GM12878 (cell line): ENCODE results near the gene SARS2.

Experiments
- CREB1 ChIP-seq: IDR thresholded peaks from 2 replicates; pipeline ENCODE4 v1.6.1; 2012; ENCODE audit warnings: low read depth, mild to moderate bottlenecking, inconsistent platforms
- CTCF ChIP-seq, 3 experiments: IDR thresholded peaks in 2 of 3; conservative IDR thresholded peaks in 1 of 3; 2 replicates each; pipeline ENCODE4 v1.5.1; 2011; ENCODE audit warnings: low read depth in 3 of 3, low read length in 3 of 3, mild to moderate bottlenecking in 3 of 3, control low read depth in 2 of 3, moderate library complexity in 2 of 3, inconsistent platforms in 1 of 3, mixed read lengths in 1 of 3; ENCODE audit not compliant: control insufficient read depth in 2 of 3, insufficient read depth in 1 of 3; ENCODE audit errors: extremely low read depth in 1 of 3
- HDAC6 ChIP-seq: fragments of 200-600 bp; sonication (generic); IDR thresholded peaks from one replicate; pipeline ENCODE4 v1.8.0; 2017; ENCODE audit warnings: antibody characterized with exemption; ENCODE audit not compliant: unreplicated experiment
- JUND ChIP-seq: IDR thresholded peaks from 2 replicates; pipeline ENCODE4 v1.6.1; 2012; ENCODE audit warnings: low read depth, mild to moderate bottlenecking, low read length, improper control_type of control experiment, moderate library complexity
- POLR2A ChIP-seq: IDR thresholded peaks from 2 replicates; pipeline ENCODE4 v1.6.1; 2011; ENCODE audit warnings: low read depth, mild to moderate bottlenecking, low read length
- RAD21 ChIP-seq: IDR thresholded peaks from 2 replicates; pipeline ENCODE4 v1.6.1; 2011; ENCODE audit warnings: mild to moderate bottlenecking, low read depth, low read length, moderate library complexity; ENCODE audit not compliant: insufficient read depth
- SMARCA5 ChIP-seq: fragments of 450-650 bp; IDR thresholded peaks from 2 replicates; pipeline ENCODE4 v1.6.1; 2017; ENCODE audit warnings: mild to moderate bottlenecking
- SP1 ChIP-seq: IDR thresholded peaks from one replicate; pipeline ENCODE4 v1.6.1; 2011; ENCODE audit warnings: low read depth, low read length

GRCh38 chr19:38915329-38916321 is 14.9 kb downstream of the SARS2 start:
- no peak for TF ChIP-seq POLR2A
- TF ChIP-seq SMARCA5: no peak
- TF ChIP-seq CTCF (IDR thresholded peaks at IDR 0.05 in 2 of 3, conservative IDR thresholded peaks at IDR 0.05 in 1 of 3; ENCODE audit: control insufficient read depth in 2 of 3, extremely low read depth in 1 of 3, insufficient read depth in 1 of 3, low read depth in 3 of 3, low read length in 3 of 3): no peak
- TF ChIP-seq HDAC6: no peak
- TF ChIP-seq CREB1: no peak
- no peak for TF ChIP-seq SP1
- TF ChIP-seq JUND: no peak
- no peak for TF ChIP-seq RAD21
